GM18907 (cell line): Measurements from ENCODE around the gene HNRNPUL1.
A peak's percentile ranks its signal among the peaks of the same experiment; 100 is the strongest.
"Not testable (repeated sequence)": the region's sequence is repeated elsewhere in the genome, so short reads cannot be mapped to it uniquely, and the experiment has no call there.

Experiments
- ATAC-seq: cut with Tn5 transposase; IDR thresholded peaks from one replicate; pipeline ENCODE4 v1.9.1; 2021; ENCODE audit warnings: mild to moderate bottlenecking, moderate library complexity; ENCODE audit not compliant: unreplicated experiment

The HNRNPUL1 gene

DNA sequence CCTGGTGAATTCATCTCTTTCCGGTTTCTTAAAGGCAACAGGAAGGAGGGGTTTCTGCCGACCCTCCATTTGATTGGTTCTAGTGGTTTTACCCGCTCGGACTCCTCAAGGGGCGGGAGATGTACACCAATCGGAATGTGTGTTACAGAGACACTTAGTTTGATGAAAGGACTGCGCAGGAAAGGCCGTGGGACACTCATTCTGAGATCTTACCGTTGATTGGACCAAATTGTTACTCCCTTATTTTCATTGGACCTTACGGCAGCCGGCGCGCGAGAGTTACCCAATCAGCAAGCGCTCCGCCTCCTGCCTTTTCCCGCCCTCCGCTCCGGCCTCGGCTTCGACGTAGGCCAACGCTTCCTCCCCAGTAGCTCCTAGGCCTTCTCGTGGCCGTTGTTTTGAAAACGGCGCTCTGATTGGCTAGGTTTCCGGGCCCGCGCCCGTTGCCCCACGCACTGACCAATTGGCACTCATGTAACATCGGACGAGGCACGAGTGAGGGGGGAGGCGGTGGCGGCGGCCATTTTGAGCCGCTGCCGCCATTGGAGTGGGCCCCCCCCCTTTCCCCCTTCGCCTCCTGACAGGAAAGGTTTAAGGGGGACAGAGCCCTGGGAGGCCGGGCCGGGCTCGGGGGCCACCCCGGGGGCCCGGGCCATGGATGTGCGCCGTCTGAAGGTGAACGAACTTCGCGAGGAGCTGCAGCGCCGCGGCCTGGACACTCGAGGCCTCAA is at the start of gene HNRNPUL1:
Gene HNRNPUL1, plus strand, starts transcription at position 523 of the 731 bp plus-strand sequence. Its CDS starts 132 bp downstream, at position 655.
- peak; percentile 73 for ATAC-seq

GRCh38 chr19:41217741-41218140 is 46.4 kb upstream of the HNRNPUL1 start:
- no peak for ATAC-seq

DNA sequence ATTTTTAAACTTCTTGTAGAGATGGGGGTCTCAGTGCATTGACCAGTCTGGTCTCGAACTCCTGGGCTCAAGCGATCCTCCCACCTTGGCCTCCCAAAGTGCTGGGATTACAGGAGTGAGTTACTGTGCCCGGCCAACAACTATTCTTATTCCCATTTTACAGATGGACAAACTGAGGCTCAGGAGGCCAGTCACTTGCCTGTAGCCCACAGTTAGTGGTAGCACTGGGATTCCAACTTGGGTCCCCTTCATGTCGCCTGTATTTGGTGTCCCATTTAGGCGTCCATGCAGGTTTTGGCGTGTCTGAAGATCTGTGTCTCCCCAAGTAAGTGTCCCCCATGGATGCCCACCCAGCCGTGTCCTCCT is 45.9 kb upstream of the HNRNPUL1 start:
- no peak for ATAC-seq

- ATAC-seq: no peak
These were observed 45.3 kb upstream of the HNRNPUL1 start, which contains the start of gene AXL for GRCh38 chr19:41218615-41219507. AXL (plus strand) TSS chr19:41219223; CDS start chr19:41219393, 170 bp downstream.

DNA sequence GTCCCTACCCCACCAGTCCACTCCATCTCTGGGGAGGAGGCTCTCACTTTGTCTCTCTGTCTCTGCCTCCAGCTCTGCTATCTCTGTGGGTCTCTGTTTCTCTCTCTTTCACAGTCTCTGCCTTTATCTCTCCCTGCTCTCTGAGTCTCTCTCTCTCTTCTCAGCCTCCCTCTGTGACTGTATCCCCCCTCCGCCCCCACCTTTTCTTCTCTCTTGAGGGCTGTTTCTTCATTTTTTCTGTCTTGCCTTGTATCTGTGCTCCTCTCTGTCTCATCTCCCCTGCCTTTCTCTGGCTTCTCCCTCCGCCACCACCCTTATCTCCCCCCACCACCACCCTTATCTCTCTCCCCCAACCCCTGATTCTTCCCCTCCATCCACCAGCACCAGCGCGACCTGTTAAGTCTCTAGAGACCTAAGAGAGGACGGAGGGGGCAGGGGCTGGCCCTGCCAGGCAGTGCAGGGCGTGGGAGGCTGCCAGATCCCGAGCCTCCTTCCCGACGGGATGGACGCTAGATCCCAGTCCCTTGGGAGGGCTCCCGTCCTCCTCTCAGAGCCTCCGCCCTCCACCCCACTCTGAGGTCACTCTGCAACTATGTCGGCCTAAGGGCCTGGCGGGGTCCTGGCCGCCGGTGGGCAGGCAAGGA is 44.1 kb upstream of the HNRNPUL1 start:
- no peak for ATAC-seq

- ATAC-seq: no peak
These were observed 43.4 kb upstream of the HNRNPUL1 start for GRCh38 chr19:41220811-41221210.

DNA sequence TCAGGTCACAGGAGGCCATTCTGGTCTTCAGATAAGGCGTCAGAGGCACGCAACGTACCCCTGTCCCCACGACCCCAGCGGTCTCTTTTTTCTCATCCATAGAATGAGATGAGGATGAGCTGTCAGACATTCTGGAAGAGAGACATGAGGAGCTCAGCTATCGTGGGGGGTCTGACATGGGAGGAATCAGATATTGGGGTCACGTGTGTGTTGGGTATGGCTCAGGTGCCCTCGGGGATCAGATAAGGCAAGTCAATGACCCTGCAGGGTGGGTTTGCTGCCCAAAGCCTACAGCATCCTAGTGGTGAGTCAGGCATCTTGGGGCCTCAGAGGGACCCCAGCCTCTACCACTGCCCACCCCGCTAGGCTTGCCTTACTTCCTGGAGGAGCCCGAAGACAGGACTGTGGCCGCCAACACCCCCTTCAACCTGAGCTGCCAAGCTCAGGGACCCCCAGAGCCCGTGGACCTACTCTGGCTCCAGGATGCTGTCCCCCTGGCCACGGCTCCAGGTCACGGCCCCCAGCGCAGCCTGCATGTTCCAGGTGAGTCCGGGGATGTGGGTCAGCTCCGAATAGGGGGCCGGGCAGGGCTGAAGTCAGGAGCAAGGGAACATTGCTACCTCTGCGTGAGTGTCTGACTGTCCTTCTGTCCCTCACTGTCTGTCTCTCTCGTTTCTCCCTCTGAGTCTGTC is 42.5 kb upstream of the HNRNPUL1 start:
- no peak for ATAC-seq

GRCh38 chr19:41222240-41222639 is 41.9 kb upstream of the HNRNPUL1 start:
- no peak for ATAC-seq

DNA sequence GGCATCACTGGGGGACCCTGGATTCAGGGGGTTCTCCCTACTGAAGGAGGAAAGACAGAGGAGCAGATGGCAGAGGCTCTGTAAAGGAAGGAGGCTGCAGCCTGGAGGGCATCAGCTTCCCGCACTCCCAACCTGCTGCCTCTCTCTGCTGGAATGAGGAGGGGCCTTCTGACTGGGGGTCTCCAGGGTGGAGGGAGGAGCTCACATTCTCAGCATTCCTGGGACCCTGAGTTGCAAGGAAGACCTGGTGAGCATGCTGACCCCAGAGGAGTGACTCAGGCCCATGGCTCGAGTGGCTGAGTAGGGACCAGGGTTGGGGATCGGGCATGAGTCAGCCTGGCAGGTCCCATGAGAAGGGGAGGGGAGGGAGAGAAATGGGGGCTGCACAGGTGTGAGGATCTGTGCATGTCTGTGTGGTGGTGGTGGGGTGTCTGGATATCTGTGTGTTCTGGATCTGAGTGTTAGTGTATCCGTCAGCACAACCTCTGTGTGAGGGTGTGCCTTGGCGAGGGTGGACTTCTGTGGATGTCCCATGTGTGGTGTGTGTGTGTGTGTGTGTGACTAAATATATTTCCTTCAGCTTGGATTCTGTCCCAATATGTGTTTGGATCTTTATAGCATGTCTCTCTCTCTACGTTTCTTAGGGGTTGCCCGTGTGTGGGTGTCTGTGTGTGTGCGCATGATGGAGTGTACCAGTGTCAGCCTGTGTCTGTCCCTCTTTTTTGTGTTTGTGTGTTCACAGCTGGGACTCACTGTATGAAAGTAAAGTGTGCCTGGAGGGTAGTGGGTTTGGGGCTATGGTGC is 40.5 kb upstream of the HNRNPUL1 start:
- no peak for ATAC-seq

DNA sequence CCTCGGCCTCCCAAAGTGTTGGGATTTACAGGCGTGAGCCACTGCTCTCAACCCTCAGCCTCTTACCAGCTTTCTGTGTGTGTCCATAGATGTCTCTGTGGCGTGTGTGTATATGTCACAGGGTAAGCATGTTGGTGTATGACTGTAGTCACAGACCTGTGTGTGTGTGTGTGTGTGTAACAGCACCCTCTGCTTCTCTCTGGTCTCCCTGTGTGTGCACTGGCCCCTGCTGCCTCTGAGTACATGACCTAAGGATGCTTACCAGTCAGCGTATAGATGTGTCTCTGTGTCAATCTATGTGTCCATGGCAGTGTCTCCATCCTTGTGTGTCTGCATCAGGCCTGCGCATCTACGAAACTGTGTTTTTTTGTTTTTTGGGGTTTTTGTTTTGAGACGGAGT is 39.5 kb upstream of the HNRNPUL1 start:
- ATAC-seq: no peak

DNA sequence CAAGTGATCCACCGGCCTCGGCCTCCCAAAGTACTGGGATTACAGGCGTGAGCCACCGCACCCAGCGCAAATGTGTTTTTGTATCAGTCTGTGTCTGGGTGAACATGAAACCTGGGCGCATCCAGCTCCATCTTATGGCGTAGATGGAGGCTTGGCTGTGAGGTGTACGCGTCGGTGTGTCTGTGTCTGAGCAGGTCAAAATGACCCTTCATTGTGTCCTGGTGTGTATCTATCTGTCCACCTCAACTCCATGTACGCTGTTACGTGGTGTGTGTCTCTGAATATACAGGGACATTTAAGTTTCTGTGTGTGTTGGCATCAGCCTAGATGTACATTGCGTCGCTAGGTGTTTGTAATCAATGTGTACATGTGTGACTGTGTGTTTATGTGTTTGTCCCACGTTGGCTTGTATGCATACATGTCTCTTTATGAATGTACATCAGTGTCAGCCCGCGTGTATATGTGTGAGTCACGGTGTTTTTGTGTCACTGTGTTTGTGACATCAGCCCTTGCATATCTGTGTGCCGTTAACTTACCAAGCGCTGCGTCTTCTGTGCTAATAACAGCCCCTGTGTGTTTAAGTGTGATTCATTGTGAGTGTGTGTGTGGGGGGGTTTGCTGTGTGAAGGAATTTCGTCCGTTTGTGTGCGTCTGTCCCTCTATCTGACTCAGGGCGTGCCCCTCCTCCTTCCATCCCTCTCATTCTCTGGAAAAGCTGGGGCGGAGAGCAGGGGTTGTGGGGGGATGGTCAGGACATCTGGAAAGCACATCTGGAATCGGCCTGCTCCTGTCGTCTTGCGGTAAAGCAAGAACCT is 38.7 kb upstream of the HNRNPUL1 start:
- no peak for ATAC-seq

DNA sequence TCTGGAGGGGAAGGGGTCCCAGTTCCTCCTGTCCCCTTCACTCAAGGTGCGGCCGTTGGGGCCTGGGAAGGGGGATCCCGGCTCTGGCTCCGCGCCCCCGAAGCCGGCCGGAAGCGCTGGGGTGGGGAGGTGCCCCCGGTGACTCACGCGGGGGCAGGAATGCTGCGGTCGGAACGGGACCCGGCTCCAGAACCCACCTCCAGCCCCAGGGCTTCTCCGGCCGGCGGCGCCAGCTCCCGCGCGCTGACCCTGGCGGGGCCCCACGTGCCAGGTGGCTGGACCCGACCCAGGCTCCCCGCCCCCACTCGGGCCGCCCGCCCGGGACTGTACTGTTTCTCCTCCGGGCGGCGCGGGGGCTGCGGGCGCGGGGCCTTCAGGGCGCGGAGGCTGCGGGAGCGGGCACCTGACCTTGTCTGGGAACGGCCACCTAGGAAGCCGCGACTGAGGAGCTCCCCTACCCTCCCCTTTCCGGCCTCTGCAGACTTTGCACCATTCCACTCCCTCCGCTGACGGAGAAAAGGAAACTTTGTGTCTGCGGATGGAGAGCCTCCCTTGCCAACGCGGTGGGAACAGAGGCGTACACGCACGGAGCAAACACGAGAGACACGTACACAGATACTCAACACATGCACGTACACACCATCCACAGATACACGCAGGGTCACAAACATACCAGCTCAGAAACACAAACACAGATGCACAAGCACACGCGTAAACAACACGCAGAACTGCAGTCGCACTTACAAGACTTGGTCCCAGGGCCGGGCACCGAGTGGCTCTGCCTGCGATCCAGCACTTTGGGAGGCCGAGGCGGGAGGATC is 37.9 kb upstream of the HNRNPUL1 start:
- ATAC-seq: no peak

DNA sequence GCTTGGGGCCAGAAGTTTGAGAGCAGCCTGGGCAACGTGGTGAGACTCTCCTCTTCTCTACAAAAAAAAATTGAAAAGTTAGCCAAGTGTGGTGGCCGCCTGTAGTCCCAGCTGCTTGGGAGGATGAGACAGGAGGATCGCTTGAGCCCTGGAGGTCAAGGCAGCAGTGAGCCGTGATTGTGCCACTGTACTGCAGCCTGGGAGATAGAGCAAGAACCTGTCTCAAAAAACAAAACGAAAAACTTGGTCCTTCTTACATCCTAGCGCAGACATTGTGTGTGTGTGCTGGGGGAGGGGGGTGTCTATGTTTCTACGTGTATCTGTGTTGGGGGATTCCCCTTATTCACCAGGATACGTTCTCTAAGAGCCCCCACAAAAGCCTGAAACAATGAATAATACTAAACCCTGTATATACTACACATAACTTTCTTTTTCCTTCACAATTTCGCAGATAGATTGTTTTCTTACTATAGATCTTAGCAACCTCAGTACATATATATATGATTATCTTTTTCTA is 37.2 kb upstream of the HNRNPUL1 start:
- ATAC-seq: no peak

DNA sequence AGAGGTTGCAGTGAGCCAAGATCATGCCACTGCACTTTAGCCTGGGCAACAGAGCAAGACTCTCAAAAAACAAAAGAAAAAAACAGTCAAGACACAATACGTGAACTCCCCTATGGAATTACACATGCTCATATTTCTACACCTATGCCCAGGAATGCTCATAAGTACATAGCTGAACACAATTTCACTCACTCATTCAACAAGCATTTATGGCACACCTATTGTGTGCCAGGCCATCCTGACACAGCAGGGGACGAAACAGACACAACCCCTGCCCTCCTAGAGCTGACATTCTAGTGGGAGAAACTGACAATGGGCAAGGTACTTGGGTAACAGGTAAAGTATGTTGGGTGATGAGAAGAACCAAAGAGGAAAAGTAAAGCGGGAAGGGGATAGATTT is 35.7 kb upstream of the HNRNPUL1 start:
- ATAC-seq: no peak

DNA sequence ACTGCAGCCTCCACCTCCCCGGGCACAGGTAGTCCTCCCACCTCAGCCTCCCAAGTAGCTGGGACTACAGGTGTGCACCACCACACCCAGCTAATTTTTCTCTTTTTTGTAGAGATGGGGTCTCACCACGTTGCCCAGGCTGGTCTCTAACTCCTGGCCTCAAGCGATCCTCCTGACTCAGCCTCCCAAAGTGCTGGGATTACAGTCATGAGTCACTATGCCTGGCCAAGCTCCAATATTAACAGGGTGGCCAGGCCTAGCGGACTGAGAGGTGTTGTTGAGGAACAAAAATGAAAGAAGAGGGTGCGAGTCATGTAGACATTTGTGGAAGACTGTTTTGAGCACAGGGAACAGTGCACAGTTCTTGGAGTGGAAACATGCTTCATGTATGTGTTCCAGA is 34.8 kb upstream of the HNRNPUL1 start:
- not testable (repeated sequence) for ATAC-seq

- ATAC-seq: no peak
These were observed 33.9 kb upstream of the HNRNPUL1 start for GRCh38 chr19:41230067-41230857.

DNA sequence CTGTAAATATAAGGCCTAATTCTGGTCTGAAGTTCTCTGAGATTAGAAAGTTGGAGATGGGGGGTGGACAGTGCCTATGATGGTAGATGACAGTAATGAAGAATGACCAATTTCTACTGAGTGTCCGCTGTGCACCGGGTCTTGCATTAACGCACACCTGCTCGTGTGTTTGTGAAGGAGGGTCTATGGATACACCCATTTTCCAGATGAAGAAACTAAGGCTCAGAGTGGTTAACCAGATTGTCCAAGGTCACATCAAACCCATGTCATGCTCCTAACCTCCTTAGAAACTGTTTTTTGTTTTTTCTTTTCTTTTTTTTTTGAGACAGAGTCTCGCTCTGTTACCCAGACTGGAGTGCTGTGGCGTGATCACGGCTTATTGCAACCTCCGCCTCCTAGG is 31.5 kb upstream of the HNRNPUL1 start:
- no peak for ATAC-seq
